ENCODE measurements around the gene CLEC18B.

The CLEC18B gene

GRCh38 chr16:74465281-74465680 is 44.0 kb upstream of the CLEC18B start:
- TF ChIP-seq, protein P1, sequence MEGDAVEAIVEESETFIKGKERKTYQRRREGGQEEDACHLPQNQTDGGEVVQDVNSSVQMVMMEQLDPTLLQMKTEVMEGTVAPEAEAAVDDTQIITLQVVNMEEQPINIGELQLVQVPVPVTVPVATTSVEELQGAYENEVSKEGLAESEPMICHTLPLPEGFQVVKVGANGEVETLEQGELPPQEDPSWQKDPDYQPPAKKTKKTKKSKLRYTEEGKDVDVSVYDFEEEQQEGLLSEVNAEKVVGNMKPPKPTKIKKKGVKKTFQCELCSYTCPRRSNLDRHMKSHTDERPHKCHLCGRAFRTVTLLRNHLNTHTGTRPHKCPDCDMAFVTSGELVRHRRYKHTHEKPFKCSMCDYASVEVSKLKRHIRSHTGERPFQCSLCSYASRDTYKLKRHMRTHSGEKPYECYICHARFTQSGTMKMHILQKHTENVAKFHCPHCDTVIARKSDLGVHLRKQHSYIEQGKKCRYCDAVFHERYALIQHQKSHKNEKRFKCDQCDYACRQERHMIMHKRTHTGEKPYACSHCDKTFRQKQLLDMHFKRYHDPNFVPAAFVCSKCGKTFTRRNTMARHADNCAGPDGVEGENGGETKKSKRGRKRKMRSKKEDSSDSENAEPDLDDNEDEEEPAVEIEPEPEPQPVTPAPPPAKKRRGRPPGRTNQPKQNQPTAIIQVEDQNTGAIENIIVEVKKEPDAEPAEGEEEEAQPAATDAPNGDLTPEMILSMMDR (IDR thresholded peaks at IDR 0.05; ENCODE audit: low read depth, low read length), result no peak
- TF ChIP-seq POLR2A (IDR thresholded peaks at IDR 0.05; ENCODE audit: extremely low read depth, insufficient read length), result no peak
- no peak for TF ChIP-seq MAX (IDR thresholded peaks at IDR 0.05; ENCODE audit: low read depth, low read length)
- TF ChIP-seq MYC (IDR thresholded peaks at IDR 0.05; ENCODE audit: low read depth, low read length), result no peak
- DNase-seq (ENCODE audit: low read depth), result no peak
- no peak overlapping the region for H3K4me3 ChIP-seq (ENCODE audit: low read depth, low read length)

DNA sequence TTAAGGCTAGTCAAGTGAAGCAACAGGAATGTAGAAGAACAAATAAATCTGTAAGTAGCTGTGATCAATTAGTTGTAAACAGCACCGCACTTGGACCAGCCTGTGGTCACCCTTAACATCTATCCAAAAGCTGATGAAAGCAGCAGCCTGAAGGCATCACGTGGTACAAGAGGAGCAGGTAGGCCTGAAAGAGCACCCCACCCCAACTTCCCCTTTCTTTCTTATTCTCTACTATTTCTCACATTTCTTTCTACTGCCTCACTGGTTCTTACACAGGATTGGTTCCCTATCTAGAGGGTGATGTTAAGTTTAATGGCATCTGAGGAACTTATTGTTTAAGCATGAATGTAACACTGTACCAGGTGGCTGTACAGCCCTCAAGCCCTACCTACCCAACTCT is 42.6 kb upstream of the CLEC18B start:
- DNase-seq (ENCODE audit: low read depth), result no peak
- TF ChIP-seq, protein P1 (IDR thresholded peaks at IDR 0.05; ENCODE audit: low read depth, low read length), result no peak
- no peak for TF ChIP-seq MYC (IDR thresholded peaks at IDR 0.05; ENCODE audit: low read depth, low read length)
- TF ChIP-seq POLR2A (IDR thresholded peaks at IDR 0.05; ENCODE audit: extremely low read depth, insufficient read length), result no peak
- TF ChIP-seq MAX (IDR thresholded peaks at IDR 0.05; ENCODE audit: low read depth, low read length), result no peak
- no peak overlapping the region for H3K4me3 ChIP-seq (ENCODE audit: low read depth, low read length)

DNA sequence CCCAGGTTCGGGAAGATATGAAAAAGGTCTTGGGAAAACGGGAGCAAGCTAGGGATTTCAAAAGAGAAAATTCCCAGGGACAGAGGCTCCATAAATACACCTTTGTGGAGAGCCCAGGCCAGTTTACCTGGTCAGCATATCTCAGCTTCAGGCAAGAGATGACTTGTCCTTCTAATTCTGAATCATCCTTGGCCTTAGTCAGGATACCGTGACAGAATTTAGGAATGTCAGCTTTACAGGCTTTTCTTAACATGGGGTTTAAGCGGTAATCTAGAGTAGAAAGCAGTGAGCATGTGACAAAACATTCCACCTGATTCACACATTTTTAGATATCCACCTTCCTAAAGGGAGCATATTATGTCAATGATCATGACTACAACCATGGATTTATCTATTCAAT is 41.1 kb upstream of the CLEC18B start:
- no peak for DNase-seq (ENCODE audit: low read depth)
- TF ChIP-seq, protein P1 (IDR thresholded peaks at IDR 0.05; ENCODE audit: low read depth, low read length), result no peak
- TF ChIP-seq POLR2A (IDR thresholded peaks at IDR 0.05; ENCODE audit: extremely low read depth, insufficient read length) (no peak), MAX (IDR thresholded peaks at IDR 0.05; ENCODE audit: low read depth, low read length) (no peak), MYC (IDR thresholded peaks at IDR 0.05; ENCODE audit: low read depth, low read length) (no peak)
- no peak overlapping the region for H3K4me3 ChIP-seq (ENCODE audit: low read depth, low read length)

DNA sequence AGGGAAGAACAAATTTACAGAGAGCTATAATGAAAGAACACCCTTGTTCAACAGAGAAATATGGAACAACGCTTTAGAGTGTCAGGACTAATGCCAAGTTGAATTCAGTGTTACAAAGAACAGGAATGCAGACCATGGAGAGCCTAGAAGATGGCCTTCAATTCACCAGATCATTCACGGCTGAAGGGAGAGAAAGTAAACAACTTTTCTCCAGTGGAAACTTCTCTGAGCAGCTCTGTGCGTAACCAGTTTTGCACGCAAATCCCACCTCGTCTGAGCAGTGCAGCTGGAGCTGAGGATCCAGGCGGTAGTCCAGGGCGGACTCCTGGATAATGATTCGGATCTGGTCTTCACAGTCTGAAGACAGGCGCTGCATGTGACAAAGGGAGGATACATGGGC is 40.5 kb upstream of the CLEC18B start:
- H3K4me3 ChIP-seq (ENCODE audit: low read depth, low read length), result no peak overlapping the region
- DNase-seq (ENCODE audit: low read depth), result no peak
- TF ChIP-seq POLR2A (IDR thresholded peaks at IDR 0.05; ENCODE audit: extremely low read depth, insufficient read length) (no peak), MAX (IDR thresholded peaks at IDR 0.05; ENCODE audit: low read depth, low read length) (no peak), MYC (IDR thresholded peaks at IDR 0.05; ENCODE audit: low read depth, low read length) (no peak)
- TF ChIP-seq, protein P1 (IDR thresholded peaks at IDR 0.05; ENCODE audit: low read depth, low read length), result no peak

DNA sequence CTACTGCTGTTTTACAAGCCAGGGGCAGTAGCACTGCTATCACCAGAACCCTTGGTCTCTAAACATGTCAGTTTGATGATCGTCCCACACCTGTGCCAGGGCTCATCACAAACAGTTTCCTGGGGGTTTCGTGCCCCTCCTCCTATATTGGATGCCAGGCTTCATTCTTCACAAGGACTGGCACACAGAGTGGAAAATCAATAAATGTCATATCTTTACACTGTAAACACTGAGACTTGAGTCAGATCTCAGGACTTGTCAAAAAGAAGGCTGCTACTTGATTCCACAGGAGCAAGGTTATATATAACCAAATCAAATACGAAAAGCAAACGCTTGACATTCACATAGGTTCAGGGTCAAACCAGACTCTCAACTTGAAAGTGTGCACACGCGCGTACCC is 39.3 kb upstream of the CLEC18B start:
- no peak for DNase-seq (ENCODE audit: low read depth)
- no peak overlapping the region for H3K4me3 ChIP-seq (ENCODE audit: low read depth, low read length)
- TF ChIP-seq POLR2A (IDR thresholded peaks at IDR 0.05; ENCODE audit: extremely low read depth, insufficient read length) (no peak), MYC (IDR thresholded peaks at IDR 0.05; ENCODE audit: low read depth, low read length) (no peak), MAX (IDR thresholded peaks at IDR 0.05; ENCODE audit: low read depth, low read length) (no peak)
- TF ChIP-seq, protein P1 (IDR thresholded peaks at IDR 0.05; ENCODE audit: low read depth, low read length), result no peak

- TF ChIP-seq POLR2A (IDR thresholded peaks at IDR 0.05; ENCODE audit: extremely low read depth, insufficient read length), result no peak
- TF ChIP-seq, protein P1 (IDR thresholded peaks at IDR 0.05; ENCODE audit: low read depth, low read length), result no peak
- no peak for TF ChIP-seq MAX (IDR thresholded peaks at IDR 0.05; ENCODE audit: low read depth, low read length)
- TF ChIP-seq MYC (IDR thresholded peaks at IDR 0.05; ENCODE audit: low read depth, low read length), result no peak
Observed at GRCh38 chr16:74456290-74456625, 35.0 kb upstream of the CLEC18B start.

More at GRCh38 chr16:74456290-74456625, 35.0 kb upstream of the CLEC18B start:
- no peak for DNase-seq (ENCODE audit: low read depth)
- H3K4me3 ChIP-seq (ENCODE audit: low read depth, low read length), result no peak overlapping the region

All from NB4 (cell line).